PC-3 (cell line): ENCODE data around the gene PHF24.

Experiments used
- EZH2 ChIP-seq: fragments of 300-600 bp; sonication (generic); IDR thresholded peaks from one replicate; pipeline ENCODE4 v1.6.1; 2017; ENCODE audit warnings: antibody characterized with exemption, mild to moderate bottlenecking, low read length; ENCODE audit not compliant: unreplicated experiment
- EZH2phosphoT487 ChIP-seq: fragments of 300-600 bp; sonication (generic); IDR thresholded peaks from 2 replicates; pipeline ENCODE4 v1.6.1; 2018; ENCODE audit warnings: mild to moderate bottlenecking, antibody characterized with exemption, low read length, borderline replicate concordance
- TF ChIP-seq, protein P1 (sequence below): fragments of 300-600 bp; sonication (generic); conservative IDR thresholded peaks from 2 replicates; pipeline ENCODE4 v1.5.1; 2017; ENCODE audit warnings: antibody characterized with exemption, low read depth, mild to moderate bottlenecking, low read length

DNA sequence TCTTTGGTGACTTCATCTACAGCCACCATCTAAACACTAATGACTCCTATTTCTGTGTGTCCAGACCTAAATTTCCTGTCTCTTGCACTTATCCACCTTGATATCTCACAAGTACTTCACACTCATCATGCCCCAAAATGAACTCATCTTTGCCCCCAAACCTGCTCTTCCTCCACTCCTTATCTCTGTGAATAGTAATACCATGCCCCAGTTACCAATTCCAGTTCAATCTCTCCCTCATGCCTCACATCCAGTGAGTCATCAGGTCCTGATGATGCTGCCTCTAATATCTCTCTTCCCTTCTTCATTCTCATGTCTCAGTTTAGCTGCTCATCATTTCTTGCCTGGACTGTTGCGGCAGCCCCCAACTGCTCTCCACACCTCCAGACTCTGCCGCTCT, 16.6 kb downstream of the PHF24 start:
- TF ChIP-seq, protein P1, sequence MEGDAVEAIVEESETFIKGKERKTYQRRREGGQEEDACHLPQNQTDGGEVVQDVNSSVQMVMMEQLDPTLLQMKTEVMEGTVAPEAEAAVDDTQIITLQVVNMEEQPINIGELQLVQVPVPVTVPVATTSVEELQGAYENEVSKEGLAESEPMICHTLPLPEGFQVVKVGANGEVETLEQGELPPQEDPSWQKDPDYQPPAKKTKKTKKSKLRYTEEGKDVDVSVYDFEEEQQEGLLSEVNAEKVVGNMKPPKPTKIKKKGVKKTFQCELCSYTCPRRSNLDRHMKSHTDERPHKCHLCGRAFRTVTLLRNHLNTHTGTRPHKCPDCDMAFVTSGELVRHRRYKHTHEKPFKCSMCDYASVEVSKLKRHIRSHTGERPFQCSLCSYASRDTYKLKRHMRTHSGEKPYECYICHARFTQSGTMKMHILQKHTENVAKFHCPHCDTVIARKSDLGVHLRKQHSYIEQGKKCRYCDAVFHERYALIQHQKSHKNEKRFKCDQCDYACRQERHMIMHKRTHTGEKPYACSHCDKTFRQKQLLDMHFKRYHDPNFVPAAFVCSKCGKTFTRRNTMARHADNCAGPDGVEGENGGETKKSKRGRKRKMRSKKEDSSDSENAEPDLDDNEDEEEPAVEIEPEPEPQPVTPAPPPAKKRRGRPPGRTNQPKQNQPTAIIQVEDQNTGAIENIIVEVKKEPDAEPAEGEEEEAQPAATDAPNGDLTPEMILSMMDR, result no peak
- TF ChIP-seq EZH2phosphoT487, result no peak
- TF ChIP-seq EZH2, result no peak
